Measurements from ENCODE around the gene SUSD6. TPM values are rescaled to one million over a fixed set of nuclear protein-coding genes. Genes with fewer than 3 reads are reported as not detected.

SUSD6 gene
- total RNA-seq, 1 donor from 2014 or later, result 21.4 TPM

Other genes starting within 250 kb of the SUSD6 start
- 100.0 TPM for gene ERH, start 213.3 kb upstream of the SUSD6 start, total RNA-seq
- 18.4 TPM for gene SLC39A9, start 212.9 kb upstream of the SUSD6 start, total RNA-seq
- gene PLEKHD1, start 126.9 kb upstream of the SUSD6 start, total RNA-seq, result 0.37 TPM
- not detected for gene CCDC177, start 36.7 kb upstream of the SUSD6 start, total RNA-seq
- 156 TPM for gene SRSF5, start 155.5 kb downstream of the SUSD6 start, total RNA-seq
- gene SLC10A1, start 185.6 kb downstream of the SUSD6 start, total RNA-seq, result not detected